GM21423 (cell line): ENCODE results near the gene CDH19.

Experiments
- ATAC-seq: cut with Tn5 transposase; IDR thresholded peaks from one replicate; pipeline ENCODE4 v1.9.1; 2021; ENCODE audit warnings: mild to moderate bottlenecking, moderate library complexity; ENCODE audit not compliant: unreplicated experiment

The CDH19 gene, protein sequence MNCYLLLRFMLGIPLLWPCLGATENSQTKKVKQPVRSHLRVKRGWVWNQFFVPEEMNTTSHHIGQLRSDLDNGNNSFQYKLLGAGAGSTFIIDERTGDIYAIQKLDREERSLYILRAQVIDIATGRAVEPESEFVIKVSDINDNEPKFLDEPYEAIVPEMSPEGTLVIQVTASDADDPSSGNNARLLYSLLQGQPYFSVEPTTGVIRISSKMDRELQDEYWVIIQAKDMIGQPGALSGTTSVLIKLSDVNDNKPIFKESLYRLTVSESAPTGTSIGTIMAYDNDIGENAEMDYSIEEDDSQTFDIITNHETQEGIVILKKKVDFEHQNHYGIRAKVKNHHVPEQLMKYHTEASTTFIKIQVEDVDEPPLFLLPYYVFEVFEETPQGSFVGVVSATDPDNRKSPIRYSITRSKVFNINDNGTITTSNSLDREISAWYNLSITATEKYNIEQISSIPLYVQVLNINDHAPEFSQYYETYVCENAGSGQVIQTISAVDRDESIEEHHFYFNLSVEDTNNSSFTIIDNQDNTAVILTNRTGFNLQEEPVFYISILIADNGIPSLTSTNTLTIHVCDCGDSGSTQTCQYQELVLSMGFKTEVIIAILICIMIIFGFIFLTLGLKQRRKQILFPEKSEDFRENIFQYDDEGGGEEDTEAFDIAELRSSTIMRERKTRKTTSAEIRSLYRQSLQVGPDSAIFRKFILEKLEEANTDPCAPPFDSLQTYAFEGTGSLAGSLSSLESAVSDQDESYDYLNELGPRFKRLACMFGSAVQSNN

DNA sequence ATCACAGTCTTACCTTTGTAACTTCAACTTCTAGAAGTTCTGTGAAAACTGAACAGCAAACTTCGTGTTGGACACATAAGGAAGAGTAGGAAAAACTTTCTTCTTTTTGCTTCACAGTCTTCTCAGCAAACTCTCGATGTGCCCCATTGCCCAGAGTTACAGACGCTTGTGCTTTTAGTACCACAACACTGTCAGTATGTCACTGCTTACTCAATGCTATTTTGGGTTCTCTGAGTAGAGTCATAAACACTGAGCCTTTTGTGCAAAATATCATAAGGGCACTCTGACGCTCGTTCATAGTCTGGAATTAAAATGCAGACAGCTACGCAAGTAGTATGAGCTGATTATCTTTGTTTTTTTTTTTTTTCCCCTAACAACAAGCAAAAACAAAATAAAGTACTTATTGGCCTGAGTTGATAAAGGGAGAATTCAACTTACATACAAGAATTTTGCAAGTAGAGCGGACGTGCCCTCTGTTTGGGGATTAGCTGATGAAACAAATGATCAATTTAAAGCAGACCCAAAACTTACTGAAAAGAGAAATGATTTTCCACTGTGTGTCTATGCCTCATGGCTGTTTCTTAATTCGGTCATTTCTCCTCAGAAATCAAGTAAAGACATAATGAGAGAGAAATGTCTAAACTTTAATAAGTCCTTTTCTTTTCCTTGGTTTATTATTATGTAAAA lies at the start of gene CDH19:
Gene CDH19, minus strand, starts transcription at position 150 of the 687 bp plus-strand sequence. CDS start 31,886 bp downstream, outside the sequence.
- no peak for ATAC-seq

DNA sequence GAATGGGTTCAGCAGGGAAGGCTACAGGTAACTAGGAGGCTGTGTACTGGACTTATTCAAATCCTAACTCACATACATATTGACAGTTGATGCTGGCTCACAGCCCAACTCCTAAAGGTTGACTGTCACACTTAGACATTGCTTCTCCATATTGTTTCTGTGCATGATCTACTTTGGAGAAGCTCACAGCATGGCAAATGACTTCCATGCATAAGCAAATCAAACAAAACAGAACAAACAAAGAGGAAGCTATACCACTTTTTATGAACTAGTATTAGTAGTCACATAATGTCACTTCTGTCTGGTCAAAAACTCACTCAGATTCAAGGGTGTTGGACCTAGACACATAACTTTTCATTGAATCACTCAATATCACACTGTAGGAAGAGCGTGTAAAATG lies 43.8 kb upstream of the CDH19 start:
- no peak for ATAC-seq

DNA sequence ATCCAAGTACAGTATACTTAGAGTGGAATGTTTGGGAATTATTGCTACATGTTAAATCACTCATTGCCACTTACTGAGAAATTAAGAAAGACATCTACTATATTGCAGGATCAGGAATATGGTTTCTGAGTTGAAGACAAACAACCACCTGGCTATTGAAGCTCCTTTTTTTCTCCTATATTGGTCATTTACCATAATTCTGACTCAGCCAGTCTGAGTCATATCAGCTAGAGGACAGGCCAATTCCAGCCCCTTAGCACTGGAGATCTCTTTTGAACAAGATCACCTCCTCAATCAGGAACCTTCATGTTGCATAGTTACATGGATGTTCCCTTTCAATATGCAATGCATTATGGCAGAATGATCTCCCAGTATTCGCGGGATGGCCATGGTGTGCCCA lies 42.7 kb upstream of the CDH19 start:
- ATAC-seq = no peak

DNA sequence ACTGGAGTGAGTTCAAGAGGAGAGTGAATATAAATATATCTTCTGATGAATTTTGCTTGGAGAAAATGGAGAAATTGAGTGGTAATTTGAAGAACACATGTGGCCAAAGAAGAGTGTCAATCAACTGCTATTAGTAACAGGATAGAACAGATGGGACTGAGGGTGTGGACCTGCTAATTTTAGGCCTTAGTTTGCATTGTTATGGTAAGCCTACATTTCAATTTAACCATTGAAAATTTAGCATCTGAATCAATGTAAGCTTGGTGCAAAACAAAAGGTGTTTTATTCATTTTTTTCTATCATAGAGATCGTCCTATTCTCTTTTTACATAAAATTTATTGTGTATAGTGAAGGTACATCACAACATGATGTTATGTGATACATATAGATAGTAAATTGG lies 42.1 kb upstream of the CDH19 start:
- no peak for ATAC-seq

DNA sequence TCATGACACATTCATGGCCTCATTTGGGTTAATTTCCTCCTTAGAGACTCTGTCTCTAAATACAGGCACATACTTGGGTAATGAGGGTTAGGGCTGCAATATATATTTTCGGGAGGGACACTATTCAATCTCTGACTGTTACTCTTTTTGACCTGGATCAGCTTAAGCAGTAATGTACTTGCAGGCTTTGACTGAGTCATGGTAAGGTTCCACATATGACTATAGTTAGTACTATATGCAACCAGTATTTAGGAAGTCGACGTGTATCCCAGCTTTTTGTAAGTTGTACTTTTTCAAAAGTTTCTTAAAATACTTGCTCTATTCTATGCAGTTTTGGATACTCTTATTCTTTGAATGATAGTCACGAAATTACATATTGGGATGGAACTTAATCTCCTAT lies 37.2 kb upstream of the CDH19 start:
- no peak for ATAC-seq

DNA sequence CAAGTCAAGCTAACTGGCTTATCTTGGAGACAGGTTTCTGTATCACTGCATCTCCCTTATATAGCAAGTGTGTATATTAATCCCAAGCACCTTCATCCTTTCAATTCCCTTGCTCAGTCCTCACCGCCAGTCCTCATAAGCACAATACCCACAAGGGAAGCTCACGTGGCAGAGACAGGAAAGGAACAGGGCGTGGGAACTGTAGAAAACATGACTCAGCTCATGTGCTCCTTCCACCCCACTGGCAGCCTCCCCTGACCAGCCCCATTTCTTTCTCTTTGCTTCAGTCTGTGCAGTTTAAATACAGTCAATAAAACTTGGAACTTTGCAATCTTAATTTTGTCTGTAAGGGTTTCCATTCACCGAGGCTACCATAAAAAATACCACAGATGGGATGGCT lies 36.5 kb upstream of the CDH19 start:
- no peak for ATAC-seq

DNA sequence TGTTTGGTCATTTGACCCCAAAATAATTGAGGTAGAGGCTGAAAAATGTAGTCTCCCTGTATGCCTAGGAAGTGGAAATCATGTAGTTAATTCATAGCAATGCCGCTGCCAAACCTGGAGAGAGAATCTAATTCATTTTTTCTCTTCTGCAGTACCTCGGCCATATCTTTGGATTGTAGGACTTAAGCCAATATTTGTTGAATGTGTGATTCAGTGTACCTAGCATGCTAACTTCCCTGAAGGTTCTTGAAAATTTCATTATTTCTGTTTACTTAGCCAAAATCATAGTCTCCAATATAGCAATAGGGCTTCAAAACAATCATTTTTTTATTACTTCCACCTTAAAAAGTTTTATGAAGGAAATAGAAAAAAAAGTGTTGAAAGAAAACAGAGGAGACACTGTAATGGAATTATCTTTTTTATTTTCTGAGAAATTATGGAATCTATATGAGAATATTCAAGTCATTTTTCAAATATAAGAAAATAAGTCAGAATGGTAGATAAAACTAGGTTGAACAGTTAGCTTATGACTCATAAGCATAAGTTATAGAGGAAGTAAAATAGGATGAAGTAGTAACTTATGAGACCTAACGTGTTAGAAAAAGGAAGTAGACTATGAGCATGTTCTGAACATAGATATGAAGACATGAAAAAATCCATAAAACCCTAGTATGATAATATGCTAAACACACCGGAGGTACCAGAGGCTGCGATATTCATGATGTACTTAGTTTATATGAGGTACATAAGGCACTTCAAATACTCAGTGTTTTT lies 35.2 kb upstream of the CDH19 start:
- no peak for ATAC-seq

DNA sequence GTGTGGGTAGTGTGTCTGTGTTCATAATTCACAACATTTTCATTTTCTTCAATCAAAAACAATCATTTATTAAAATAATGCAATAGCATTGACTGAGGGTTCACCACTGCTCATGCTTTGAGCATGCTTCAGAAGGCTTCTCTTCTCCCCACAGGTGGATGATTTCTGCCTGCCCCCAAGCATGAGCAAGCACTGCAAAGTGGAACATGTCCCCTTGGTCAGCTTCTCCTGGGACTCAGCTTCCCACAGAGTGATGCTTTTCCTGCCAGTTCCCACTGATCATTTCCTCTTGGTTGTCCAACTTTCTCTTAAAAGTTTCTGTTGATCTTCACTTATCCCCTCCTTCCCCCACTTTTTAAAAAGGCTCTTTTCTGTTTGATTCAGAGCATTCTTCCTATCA lies 31.5 kb upstream of the CDH19 start:
- ATAC-seq = no peak

DNA sequence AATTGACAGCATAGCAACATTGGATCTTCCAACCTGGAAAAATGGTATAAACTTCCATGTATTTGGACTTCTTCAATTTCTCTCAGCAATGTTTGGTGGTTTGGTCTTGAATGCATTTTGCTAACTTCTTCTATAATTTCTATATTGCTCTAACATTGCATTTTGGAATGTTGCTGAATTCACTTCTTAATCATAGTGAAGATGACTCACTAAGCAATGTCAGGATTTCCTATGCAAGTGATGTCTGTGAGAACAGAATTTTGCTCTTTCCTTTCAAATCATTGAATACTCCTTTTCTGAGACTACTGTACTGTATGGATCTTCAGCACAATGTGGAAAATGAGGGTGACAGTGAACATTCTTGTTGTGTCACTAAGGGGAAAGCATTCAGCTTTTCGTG lies 28.9 kb upstream of the CDH19 start:
- ATAC-seq = no peak

DNA sequence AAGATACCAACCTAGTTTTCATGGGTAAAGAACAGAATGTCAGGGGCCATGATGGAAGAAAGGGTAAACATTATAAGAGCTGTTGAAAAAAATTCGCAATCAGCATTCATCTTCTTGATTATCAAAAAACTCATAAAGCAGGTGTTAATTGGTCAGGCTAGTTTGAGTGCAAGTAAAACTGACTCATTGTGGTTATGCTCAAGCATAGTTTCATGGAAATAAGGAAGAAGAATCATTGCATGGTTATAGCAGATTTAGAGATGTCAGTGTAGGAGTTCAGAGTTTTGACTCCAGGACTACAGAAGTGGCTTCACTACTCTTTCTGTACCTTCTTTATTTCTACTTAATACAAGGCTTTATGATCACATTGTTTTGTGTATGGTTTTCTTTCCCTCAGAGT lies 26.9 kb upstream of the CDH19 start:
- ATAC-seq = no peak

DNA sequence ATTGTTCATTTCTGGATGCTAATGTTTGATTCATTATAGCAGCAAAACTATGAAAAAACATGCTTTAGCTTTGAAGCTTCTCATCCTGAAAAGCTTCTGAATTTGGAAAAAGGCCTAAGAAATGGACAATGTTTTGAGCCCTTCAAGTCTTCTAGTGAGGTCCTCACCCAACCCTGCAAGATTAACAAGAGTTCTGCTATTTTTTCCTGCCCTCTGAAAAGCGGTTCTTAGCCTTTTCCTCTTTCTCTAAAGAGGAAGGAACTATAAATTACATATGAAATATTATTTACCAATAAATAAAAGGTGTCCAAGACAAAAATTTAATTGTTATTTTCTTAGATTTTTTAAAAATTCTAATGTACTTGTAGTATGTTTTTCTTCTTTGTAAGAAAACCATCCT lies 19.9 kb upstream of the CDH19 start:
- no peak for ATAC-seq

DNA sequence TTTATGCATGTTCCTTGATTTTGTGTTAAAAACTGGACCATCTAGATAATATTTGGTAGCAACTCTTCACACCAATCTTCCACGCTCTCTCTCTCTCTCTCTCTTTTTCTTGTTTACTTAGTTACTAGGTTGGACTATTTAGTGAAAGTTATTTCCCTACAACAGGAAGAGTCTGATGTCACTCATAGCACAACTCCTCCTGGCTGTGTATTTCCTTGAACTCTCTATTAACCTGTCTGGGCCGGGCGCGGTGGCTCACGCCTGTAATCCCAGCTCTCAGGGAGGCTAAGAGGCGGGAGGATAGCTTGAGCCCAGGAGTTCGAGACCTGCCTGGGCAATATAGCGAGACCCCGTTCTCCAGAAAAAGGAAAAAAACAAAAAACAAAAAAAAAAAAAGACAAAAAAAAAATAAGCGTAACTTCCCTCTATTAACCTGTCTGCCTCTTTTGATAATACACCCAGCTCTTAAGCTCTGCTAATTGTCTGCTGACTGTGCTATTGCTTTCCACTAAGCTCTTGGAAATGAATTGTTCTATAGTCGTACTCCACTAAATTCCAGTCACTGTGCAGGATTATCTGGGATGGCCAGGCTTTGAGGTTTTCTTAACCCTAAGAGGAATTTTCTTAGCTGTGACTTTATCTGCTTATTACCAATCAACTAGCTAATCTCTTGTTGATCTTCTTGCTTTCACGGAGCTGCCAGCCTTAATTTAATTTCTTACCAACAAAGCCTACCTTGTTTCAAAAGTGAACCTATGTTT lies 18.1 kb upstream of the CDH19 start:
- no peak for ATAC-seq

DNA sequence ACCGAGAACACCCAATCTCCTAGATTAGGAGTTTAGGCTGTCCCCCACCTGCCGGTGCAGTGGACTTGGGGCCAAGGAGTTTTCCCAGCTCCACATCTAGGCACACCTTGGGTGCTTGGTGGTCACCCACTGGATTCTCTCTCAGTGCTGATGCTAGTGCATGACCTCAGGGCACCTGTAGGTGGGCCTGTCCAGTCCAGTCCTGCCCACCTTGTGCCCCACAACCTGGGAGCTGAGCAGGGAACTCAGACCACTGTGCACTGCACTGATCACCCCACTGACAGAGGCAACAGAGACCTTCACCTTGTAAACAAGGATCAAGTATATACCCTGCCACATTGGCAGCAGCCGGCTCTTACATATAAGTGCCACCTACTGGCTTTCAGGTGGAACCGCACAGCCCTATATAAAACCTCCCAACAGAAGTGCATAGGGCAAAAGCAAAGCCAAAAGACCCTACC lies 12.7 kb upstream of the CDH19 start:
- ATAC-seq = peak; percentile 82

DNA sequence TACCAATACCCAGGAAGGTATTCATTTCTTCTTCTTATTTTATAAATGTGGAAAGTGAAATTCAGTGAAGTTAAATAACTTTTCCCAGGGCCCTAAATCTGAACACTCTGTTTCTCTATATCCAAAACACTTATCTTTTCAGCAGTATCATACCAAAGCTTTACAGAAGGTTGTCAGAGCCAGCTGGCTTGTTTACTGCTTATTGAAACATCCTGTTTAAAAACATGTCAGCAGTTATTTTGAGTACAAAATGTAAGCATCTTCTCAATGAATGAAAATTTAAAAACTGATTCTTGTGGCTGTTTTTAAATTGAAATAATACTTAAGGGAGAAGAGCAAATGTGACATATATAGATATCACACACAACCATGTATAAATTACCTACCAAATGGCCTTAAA lies 11.3 kb upstream of the CDH19 start:
- no peak for ATAC-seq

DNA sequence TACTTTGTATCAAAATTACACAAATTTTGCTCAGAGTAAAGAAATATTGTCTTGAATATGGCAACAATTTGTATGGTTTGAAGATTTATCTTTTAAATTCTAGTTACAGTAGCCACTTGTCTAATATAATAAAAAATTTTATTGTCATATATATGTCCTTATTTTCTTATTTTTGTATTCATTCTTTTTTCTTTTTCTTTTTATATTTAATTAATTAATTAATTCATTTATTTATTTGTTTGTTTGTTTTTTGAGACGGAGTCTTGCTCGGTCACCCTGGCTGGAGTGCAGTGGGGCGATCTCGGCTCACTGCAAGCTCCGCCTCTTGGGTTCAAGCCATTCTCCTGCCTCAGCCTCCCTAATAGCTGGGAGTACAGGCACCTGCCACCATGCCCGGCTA lies 3.7 kb upstream of the CDH19 start:
- ATAC-seq = no peak

DNA sequence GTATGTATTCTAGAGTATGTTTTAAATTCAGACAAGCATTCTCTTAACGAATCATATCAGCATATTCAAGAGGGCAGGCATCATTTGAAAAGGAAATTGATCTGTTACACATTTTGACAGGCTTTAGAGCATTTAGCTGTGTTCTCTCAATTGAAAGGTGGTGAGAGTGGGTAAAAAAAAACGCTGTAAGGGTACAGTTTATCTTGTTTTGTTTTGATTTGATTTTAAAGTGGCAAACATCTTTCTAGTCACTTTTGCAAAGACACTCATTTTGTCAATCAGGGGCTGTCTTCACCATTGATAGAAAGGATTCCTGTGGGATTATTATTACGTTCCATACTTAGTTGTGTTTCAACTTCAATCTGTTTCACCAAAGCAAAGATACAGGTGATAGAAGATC lies 2.2 kb downstream of the CDH19 start:
- ATAC-seq = no peak

DNA sequence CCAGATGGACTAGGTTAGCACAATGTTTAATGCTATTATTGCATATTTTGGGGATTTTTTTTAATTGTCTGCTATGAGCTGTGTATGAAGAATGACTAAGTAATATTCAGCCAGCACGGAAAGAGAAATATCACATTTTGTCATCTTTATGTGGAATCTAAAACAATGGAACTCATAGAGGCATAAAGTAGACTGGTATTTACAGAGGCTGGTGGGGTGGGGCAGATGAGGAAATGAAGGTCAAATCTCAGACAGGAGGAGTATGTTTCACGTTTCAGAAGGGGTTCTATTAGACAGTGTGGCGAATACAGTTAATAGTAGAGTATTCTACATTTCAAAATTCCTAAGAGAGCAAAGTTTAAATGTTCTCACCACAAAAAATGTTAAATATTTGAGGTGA lies 4.7 kb downstream of the CDH19 start:
- ATAC-seq = no peak

DNA sequence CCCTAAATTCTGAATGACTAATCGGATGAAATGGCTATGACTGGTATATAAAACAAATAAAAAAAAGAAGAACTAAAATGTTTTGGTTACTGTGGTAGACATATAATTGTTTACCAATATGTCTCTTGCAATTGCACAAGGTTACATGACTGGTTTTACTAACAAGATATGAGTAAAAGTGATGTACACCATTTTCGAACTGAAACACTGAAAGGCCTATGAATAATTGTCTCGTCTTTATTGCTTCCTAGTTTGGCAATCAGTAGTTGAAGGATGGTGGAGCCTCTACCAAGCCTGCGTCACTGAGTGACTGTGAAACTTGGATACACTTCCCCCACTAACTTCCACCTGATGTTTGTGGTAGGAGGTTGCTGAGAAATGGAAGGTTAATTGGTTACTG lies 16.5 kb downstream of the CDH19 start:
- no peak for ATAC-seq

DNA sequence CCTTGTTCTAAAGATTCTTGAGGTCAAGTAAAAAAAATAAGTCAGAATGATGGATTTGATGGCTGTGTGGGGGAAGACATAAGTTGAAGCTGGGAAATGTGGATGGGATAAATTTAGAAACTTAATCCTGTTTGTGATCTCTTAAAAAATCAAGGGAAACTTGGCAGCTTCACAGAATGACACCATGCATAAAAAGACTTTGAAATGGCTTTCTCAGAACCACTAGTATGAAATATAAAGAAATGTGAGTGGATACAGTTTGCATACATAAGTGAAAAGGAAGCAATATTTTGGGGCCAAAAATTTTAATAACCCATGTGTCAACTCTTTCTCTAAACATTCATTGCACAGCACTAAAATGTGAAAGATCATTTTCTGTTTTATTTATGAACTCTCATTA lies 21.7 kb downstream of the CDH19 start:
- no peak for ATAC-seq

DNA sequence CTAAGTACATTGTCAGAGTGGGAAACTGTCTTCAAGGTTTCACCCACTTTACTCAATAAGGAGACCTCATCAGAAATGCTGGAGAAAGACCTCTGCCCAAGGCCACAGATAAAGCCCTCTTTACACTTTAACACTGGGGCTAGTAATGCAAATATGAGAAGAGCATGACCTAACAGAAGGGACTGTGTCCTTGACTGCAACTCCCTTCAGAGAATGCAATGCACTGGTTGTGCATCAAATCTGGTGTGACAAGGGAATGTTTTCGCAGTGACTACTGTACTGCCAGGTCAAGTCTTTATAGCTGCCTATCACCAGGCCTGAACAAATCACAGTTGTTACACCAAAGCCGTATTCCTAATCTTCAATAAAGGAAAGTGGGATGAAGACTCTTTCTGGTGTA lies 28.6 kb downstream of the CDH19 start:
- no peak for ATAC-seq
